T-helper 9 cell (primary cell): ENCODE measurements around the gene BRD9.
"Not testable (repeated sequence)": the region's sequence is repeated elsewhere in the genome, so short reads cannot be mapped to it uniquely, and the experiment has no call there.

ENCODE experiments used
- DNase-seq: peaks from one replicate; pipeline ENCODE4 v3.0.0-alpha.2; 2020

Gene BRD9

DNA sequence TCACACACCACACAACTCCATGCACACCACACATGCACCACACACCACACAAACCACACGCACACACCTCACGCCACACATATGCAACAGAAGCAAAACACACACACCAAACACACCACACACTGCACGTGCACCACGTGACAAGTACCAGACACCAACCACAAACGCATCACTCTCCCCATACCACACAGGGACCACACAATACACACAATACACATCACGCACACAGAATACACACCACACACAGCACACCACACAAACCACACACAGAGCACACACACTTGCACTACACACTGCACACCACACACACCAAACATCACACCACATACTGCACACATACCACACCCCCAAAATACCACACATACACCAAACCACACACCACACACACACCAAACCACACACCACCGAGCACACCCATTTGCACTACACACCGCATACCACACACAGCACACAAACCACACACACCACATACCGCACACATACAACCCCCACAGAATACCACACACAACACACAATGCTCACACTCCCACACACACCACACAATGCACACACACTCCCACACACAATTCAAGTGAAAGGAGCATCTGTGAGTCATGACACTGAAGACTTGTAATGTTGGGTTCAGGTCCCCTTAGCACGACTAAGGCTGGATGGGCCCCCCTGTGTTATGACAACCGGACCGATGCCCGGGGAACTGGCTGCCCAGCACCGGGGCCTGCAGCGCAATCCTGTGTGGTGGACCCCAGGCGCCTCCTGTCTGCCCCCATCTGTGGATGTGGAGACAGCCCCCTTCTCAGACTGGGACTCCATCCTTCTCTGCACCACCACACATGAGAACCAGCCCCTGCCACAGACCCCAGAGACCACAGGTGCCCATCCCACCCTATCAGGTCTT, 35.8 kb downstream of the BRD9 start:
- DNase-seq, result no peak

DNA sequence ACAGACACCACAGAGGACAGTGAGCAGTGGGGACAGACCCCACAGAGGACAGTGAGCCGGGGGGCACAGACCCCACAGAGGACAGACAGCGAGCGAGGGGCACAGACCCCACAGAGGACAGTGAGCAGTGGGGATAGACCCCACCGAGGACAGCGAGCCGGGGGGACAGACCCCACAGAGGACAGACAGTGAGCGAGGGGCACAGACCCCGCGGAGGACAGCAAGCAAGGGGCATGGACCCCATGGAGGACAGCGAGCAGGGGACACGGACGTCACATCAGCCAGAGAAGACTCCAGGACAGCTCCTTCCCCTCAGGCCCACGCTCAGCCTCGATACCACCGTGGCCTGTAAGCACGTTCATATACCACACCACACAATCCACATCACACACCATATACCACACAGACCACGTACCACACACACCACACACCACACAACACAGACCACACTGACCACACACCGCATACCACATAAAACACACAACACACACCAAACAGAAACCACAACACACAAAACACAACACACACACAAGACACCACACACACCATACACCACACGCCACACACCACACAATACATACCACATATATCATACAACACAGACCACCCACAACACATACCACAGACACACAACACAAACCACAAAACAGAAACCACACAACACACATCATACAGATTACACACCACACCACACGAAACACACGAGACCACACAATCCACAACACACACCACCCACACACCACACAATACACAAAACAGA, 36.6 kb downstream of the BRD9 start:
- DNase-seq, result no peak

- DNase-seq, result no peak
These were observed 37.4 kb downstream of the BRD9 start for GRCh38 chr5:854966-855743.

DNA sequence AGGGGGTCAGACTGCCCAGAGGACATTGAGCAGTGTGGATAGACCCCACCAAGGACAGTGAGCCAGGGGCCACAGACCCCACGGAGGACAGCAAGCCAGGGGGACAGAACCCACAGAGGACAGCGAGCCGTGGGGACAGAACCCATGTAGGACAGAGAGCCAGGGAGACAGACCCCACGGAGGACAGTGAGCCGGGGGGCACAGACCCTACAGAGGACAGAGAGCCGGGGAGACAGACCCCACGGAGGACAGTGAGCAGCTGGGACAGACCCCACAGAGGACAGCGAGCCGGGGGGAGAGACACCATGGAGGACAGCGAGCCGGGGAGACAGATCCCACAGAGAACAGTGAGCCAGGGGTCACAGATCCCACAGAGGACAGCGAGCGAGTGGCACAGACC, 38.4 kb downstream of the BRD9 start:
- no peak for DNase-seq

- DNase-seq, result not testable (repeated sequence)
These were observed 39.0 kb downstream of the BRD9 start for GRCh38 chr5:853416-854090.

DNA sequence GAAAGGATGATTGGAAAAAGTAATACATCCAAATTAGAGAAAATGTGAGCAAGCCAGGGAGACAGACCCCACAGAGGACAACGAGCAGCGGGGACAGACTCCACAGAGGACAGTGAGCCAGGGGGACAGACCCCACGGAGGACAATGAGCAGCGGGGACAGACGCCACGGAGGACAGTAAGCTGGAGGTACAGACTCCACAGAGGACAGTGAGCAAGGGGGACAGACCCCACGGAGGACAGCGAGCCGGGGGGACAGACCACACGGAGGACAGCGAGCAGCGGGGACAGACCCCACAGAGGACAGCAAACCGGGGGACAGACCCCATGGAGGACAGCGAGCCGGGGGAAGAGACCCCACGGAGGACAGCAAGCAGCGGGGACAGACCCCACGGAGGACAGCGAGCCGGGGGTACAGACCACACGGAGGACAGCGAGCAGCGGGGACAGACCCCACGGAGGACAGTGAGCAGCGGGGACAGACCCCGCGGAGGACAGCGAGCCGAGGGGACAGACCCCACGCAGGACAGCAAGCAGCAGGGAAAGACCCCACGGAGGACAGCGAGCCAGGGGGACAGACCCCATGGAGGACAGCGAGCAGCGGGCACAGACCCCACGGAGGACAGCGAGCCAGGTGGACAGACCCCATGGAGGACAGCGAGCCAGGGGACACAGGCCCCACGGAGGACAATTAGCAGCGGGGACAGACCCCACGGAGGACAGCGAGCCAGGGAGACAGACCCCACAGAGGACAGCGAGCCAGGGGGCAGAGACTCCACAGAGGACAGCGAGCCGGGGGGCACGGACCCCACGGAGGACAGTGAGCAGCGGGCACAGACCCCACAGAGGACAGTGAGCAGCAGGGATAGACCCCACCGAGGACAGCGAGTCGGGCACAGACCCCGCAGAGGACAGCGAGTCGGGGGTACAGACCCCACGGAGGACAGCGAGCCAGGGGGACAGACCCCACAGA, 39.9 kb downstream of the BRD9 start:
- DNase-seq, result no peak

- DNase-seq, result no peak
These were observed 40.6 kb downstream of the BRD9 start for GRCh38 chr5:852018-852417.

DNA sequence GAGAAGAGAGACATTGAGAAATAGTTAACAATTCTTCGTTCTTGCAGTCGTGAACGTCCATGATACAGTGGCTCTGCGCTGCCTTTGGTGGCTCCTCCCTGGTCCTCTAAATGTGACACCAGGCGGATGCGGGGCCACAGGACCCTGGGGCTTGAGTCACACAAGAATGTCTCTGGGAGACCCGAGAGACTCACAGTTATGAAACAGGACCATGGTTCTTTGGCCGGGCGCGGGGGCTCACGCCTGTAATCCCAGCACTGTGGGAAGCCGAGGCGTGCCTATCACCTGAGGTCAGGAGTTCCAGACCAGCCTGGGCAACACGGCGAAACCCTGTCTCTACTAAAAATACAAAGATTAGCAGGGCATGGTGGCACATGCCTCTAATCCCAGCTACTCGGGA, 41.0 kb downstream of the BRD9 start:
- DNase-seq, result no peak

DNA sequence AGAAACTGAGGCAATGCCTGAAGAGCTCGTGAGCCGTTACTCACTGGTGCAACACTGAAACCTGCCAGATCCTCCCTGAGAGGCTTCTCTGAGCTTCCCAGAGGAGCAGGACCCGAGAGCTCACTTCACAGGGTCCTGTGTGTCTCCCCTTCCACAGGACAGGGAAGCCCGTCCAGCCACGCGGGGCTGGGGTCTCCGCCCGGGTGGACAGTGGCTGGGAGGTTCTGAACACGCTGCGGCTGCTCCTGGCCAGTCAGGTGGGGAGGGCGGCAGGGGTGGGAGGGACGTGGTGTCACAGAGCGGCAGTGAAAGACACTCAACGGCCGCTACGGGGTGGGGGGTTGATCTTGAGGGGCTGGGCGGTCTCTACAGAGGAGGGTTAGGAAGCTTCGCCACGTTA, 41.5 kb downstream of the BRD9 start:
- no peak for DNase-seq

DNA sequence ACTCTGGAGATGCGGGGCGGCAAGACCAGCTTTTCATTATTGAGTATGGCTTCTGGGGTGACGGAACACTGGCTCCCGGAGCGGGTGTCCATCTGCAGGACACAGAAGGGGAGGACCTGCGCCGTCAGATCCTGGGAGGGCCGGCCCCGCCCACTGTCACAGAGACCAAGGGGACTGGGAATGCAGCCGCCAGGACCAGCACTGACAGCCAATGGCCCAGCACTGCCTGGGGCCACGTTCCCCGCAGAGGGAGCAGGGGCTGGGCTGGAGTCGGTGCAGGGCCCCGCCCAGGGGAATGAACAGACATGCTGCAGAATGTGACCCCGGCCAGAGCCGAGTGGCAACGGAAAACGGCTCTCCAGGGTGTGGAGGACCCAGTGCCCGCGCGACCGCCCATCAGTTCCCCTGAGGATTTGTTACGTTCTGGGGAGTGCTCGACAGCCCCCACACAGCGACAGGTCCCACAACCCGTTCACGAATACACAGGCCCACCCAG, 42.0 kb downstream of the BRD9 start, which contains the start of gene ZDHHC11:
Gene ZDHHC11 (minus strand): TSS at position 476 of the 496 bp plus-strand sequence. CDS start 384 bp downstream, at position 92.
- no peak for DNase-seq

GRCh38 chr5:849651-850301, 42.8 kb downstream of the BRD9 start:
- DNase-seq, result no peak

GRCh38 chr5:848671-849111, 43.9 kb downstream of the BRD9 start:
- DNase-seq, result no peak

GRCh38 chr5:847736-848135, 44.9 kb downstream of the BRD9 start:
- not testable (repeated sequence) for DNase-seq

DNA sequence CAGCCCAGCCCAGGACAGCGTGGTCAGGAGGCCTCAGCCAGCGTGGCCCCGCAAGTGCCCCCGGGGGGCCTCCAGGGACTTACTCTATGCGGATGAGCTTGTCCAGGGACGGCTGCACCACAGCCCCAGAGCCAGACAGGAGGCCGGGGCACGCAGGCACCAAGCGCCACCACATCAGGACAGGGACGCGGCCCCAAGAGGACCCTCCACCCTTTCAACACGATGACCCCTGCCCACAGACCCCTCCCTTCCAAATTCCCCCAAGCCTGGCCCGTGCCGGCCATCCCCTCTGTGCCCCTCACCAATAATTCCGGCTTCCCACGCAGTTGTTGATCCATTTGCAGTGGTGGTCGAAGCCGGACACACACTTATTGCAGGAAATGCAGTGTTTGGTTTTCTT, 45.4 kb downstream of the BRD9 start:
- not testable (repeated sequence) for DNase-seq

DNA sequence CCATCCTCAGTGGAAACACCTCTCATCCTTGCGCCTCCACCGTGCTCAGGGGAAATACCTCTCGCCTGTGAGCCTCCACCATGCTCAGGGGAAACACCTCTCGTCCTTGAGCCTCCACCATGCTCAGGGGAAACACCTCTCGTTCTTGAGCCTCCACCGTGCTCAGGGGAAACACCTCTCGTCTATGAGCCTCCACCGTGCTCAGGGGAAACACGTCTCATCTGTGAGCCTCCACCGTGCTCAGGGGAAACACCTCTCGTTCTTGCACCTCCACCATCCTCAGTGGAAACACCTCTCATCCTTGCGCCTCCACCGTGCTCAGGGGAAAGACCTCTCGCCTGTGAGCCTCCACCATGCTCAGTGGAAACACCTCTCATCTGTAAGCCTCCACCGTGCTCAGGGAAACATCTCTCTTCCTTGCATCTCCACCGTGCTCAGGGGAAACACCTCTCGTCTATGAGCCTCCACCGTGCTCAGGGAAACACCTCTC, 46.0 kb downstream of the BRD9 start:
- not testable (repeated sequence) for DNase-seq

DNA sequence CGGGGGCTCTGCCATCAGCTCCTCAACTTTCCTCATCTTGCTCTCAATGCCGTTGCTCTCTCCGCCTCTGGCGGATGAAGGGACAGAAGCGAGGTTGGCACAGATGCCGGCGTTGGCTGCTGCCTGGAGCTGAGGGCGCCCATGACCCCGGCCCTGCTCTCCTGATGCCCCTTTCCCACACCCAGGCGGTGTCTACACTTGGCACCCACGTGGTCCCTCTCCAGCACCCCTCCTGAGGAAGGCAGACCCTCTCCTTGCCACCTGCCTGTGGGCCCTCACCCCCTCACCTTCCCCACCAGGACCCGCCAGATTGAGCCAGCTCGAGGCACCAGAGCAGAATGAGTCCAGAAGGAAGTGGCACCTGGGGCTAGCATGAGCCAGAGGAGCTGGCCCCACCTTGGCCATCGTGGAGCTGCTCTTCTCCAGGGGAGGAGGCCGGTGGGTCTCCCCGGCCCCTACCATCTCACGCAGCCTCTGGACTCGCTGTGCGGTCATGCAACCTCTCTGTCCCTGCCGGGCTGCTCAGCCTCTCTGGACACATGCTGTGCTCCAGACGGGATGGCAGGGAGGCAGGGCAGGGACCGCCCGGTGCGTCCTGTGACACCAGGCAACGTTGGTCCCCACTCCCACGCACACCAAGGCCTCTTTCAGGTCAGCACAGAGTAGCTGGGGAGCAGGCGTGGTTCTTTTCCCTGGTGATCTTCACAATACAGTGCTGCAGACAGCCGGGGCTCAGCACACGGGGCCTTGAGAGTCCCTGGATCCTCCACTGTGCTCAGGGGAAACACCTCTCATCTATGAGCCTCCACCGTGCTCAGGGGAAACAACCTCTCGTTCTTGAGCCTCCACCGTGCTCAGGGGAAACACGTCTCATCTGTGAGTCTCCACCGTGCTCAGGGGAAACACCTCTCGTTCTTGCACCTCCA, 46.7 kb downstream of the BRD9 start:
- DNase-seq, result not testable (repeated sequence)

GRCh38 chr5:845031-845675, 47.4 kb downstream of the BRD9 start:
- not testable (repeated sequence) for DNase-seq

- not testable (repeated sequence) for DNase-seq
These were observed 48.2 kb downstream of the BRD9 start for GRCh38 chr5:844426-844825.
